Endothelial cell of umbilical vein (primary cell): Measurements from ENCODE around the gene CECR2.

ENCODE experiments used
- EZH2 ChIP-seq: IDR thresholded peaks from 2 replicates; pipeline ENCODE4 v1.6.1; 2012; ENCODE audit warnings: borderline replicate concordance, low read depth, mild to moderate bottlenecking, moderate library complexity, low read length, inconsistent platforms; ENCODE audit not compliant: severe bottlenecking
- MYC ChIP-seq: IDR thresholded peaks from one replicate; pipeline ENCODE4 v1.6.1; 2011; ENCODE audit warnings: mild to moderate bottlenecking, low read depth, low read length
- POLR2A ChIP-seq: IDR thresholded peaks from 2 replicates; pipeline ENCODE4 v1.6.1; 2012; ENCODE audit warnings: low read depth, mild to moderate bottlenecking, control low read depth, low read length
- POLR2AphosphoS5 ChIP-seq: IDR thresholded peaks from 2 replicates; pipeline ENCODE4 v1.6.1; 2012; ENCODE audit warnings: low read depth, mild to moderate bottlenecking, control low read depth, low read length, moderate library complexity; ENCODE audit not compliant: insufficient read depth
- TF ChIP-seq, protein P1 (sequence below), 2 donors: IDR thresholded peaks; 1 replicate in 1 of 2; 2 replicates in 1 of 2; pipeline ENCODE4 v1.5.1; 2011; ENCODE audit warnings: low read length in 2 of 2, mild to moderate bottlenecking in 2 of 2, moderate library complexity in 2 of 2, control low read depth in 1 of 2, inconsistent platforms in 1 of 2, low read depth in 1 of 2; ENCODE audit not compliant: insufficient read depth in 1 of 2; ENCODE audit errors: extremely low read depth in 1 of 2
- TF ChIP-seq, protein P2 (sequence below): IDR thresholded peaks from 2 replicates; pipeline ENCODE4 v1.6.1; 2011; ENCODE audit not compliant: insufficient read depth, insufficient read length

DNA sequence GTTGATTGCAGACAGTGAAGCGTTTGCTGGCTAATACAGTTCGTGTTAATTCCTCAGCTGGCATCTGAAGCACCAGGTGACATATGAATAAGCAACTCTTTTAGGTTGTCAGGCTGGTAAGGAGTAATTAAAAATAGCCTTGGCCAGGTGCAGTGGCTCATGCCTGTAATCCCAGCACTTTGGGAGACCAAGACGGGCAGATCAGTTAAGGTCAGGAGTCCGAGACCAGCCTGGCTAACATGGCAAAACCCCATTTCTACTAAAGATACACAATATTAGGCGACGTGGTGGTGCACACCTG, 74.9 kb downstream of the CECR2 start:
- TF ChIP-seq, protein P1, sequence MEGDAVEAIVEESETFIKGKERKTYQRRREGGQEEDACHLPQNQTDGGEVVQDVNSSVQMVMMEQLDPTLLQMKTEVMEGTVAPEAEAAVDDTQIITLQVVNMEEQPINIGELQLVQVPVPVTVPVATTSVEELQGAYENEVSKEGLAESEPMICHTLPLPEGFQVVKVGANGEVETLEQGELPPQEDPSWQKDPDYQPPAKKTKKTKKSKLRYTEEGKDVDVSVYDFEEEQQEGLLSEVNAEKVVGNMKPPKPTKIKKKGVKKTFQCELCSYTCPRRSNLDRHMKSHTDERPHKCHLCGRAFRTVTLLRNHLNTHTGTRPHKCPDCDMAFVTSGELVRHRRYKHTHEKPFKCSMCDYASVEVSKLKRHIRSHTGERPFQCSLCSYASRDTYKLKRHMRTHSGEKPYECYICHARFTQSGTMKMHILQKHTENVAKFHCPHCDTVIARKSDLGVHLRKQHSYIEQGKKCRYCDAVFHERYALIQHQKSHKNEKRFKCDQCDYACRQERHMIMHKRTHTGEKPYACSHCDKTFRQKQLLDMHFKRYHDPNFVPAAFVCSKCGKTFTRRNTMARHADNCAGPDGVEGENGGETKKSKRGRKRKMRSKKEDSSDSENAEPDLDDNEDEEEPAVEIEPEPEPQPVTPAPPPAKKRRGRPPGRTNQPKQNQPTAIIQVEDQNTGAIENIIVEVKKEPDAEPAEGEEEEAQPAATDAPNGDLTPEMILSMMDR (IDR thresholded peaks at IDR 0.05; ENCODE audit: extremely low read depth in 1 of 2, insufficient read depth in 1 of 2, low read depth in 1 of 2, low read length in 2 of 2), result no peak
- TF ChIP-seq, protein P2, sequence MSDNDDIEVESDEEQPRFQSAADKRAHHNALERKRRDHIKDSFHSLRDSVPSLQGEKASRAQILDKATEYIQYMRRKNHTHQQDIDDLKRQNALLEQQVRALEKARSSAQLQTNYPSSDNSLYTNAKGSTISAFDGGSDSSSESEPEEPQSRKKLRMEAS, result no peak
- TF ChIP-seq POLR2A, result no peak
- no peak for TF ChIP-seq EZH2
- TF ChIP-seq POLR2AphosphoS5, result no peak
- TF ChIP-seq MYC, result no peak
